HFF-Myc (cell line): ENCODE data around the gene SLC38A5.
A peak's percentile ranks its signal among the peaks of the same experiment; 100 is the strongest.

ENCODE experiments used
- DNase-seq: peaks from one replicate; pipeline ENCODE4 v3.0.0-alpha.2; 2011; ENCODE audit warnings: low read depth; ENCODE audit errors: extremely low read depth
- H3K4me3 ChIP-seq: replicated peaks from 2 replicates; pipeline ENCODE4 v1.5.1; 2011; ENCODE audit warnings: low read depth, mild to moderate bottlenecking, control low read depth, low read length
- TF ChIP-seq, protein P1 (sequence below): IDR thresholded peaks from 2 replicates; pipeline ENCODE4 v1.5.1; 2012; ENCODE audit warnings: mild to moderate bottlenecking, low read depth, low read length, control low read depth; ENCODE audit errors: missing control alignments

Gene SLC38A5

DNA sequence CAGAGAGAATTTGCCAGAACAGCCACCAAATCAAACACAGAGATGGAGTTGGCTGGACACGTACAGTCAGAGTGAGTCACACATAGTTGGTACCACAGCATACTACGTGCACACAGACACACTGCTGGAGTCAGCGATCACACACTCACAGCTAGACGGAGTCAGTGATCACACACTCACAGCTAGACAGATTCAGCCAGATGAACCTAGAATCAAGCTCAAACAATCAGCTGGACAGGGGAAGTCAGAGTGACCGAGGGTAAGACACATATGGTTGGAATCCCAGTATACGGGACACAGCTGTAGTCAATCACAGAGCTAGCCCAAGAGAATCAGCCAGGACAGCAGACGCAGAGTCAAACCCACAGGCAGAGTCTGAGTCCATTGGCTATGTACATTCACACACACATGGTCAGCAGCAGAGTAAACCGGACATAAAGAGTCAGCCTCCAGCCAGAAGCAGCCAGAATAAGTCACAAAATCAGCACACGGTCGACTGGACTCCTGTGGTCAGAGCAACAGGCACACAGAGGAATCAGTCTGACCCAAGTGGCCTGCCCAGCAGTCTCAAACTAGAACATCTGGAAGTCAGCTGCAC lies 4.6 kb downstream of the SLC38A5 start:
- peak overlapping the region; percentile 11; the same call in 1 of the 2 replicates for H3K4me3 ChIP-seq
- peak; percentile 65 for DNase-seq
- TF ChIP-seq, protein P1, sequence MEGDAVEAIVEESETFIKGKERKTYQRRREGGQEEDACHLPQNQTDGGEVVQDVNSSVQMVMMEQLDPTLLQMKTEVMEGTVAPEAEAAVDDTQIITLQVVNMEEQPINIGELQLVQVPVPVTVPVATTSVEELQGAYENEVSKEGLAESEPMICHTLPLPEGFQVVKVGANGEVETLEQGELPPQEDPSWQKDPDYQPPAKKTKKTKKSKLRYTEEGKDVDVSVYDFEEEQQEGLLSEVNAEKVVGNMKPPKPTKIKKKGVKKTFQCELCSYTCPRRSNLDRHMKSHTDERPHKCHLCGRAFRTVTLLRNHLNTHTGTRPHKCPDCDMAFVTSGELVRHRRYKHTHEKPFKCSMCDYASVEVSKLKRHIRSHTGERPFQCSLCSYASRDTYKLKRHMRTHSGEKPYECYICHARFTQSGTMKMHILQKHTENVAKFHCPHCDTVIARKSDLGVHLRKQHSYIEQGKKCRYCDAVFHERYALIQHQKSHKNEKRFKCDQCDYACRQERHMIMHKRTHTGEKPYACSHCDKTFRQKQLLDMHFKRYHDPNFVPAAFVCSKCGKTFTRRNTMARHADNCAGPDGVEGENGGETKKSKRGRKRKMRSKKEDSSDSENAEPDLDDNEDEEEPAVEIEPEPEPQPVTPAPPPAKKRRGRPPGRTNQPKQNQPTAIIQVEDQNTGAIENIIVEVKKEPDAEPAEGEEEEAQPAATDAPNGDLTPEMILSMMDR: no peak

- DNase-seq: no peak
- H3K4me3 ChIP-seq: no peak overlapping the region
- TF ChIP-seq, protein P1: no peak
These were observed 8.2 kb downstream of the SLC38A5 start for GRCh38 chrX:48461830-48462229.

DNA sequence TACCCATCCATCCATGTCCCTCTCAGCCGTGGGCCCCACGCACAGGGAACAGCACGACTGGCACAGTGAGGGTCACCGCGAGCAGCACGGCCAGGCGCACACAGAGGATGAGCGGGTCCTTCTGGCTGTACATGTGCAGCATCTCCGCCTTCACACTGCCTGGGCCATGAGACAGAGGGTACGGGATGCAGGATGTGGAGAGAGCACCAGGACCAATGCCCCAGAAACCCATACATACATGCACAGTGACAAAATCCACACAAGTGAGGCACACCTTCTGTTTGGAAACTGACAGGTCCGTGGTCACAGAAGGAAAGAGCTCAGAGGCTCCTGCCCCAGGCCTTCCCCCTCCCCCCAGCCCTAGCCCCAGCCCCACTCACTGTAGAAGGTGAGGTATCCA lies 9.5 kb downstream of the SLC38A5 start:
- no peak overlapping the region for H3K4me3 ChIP-seq
- DNase-seq: no peak
- TF ChIP-seq, protein P1: no peak

- no peak for DNase-seq
- TF ChIP-seq, protein P1: no peak
These were observed 10.0 kb downstream of the SLC38A5 start for GRCh38 chrX:48460031-48460430.

GRCh38 chrX:48459483-48459882 lies 10.6 kb downstream of the SLC38A5 start:
- TF ChIP-seq, protein P1: no peak
- no peak overlapping the region for H3K4me3 ChIP-seq
- no peak for DNase-seq

More at GRCh38 chrX:48460031-48460430, 10.0 kb downstream of the SLC38A5 start:
- no peak overlapping the region for H3K4me3 ChIP-seq

GRCh38 chrX:48458711-48459110 lies 11.3 kb downstream of the SLC38A5 start:
- TF ChIP-seq, protein P1: no peak
- DNase-seq: no peak
- H3K4me3 ChIP-seq: no peak overlapping the region
